GM18867 (cell line): ENCODE data around the gene FLNC.

Source experiments
- ATAC-seq: cut with Tn5 transposase; IDR thresholded peaks from one replicate; pipeline ENCODE4 v1.9.1; 2021; ENCODE audit warnings: mild to moderate bottlenecking, moderate library complexity; ENCODE audit not compliant: unreplicated experiment

FLNC gene

DNA sequence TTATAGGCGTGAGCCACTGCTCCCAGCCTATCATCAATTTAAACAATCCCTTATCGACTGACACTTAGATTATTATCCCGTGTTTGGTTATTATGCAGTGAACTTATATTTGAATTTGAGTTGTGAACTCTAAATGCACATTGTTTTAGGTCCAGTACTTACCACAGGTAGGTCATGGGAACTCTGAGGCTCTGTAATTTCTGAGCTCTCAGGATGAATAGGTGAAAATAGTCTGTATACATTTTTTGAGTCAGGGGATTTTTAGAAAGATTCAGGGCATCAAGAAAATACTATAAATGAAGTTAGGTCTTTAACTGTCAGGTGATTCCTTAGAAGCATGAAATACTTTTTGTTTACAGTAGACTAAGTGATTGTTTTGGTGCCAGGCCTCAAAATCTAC is 29.6 kb upstream of the FLNC start:
- ATAC-seq, result no peak

DNA sequence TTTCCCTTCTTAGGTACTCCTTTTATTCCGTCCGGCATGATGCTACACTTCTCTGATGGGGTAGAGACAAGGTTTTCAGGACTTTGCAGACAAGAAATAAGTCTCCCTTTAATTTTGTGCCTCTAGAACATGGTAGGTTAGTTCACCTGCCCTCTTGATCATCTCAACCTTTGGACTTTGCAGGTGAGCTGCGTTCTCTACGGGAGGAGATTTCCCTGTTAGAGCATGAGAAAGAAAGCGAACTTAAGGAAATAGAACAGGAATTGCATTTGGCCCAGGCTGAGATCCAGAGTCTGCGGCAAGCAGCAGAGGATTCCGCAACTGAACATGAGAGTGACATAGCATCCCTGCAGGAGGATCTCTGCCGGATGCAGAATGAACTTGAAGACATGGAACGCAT is 29.2 kb upstream of the FLNC start:
- ATAC-seq, result no peak

DNA sequence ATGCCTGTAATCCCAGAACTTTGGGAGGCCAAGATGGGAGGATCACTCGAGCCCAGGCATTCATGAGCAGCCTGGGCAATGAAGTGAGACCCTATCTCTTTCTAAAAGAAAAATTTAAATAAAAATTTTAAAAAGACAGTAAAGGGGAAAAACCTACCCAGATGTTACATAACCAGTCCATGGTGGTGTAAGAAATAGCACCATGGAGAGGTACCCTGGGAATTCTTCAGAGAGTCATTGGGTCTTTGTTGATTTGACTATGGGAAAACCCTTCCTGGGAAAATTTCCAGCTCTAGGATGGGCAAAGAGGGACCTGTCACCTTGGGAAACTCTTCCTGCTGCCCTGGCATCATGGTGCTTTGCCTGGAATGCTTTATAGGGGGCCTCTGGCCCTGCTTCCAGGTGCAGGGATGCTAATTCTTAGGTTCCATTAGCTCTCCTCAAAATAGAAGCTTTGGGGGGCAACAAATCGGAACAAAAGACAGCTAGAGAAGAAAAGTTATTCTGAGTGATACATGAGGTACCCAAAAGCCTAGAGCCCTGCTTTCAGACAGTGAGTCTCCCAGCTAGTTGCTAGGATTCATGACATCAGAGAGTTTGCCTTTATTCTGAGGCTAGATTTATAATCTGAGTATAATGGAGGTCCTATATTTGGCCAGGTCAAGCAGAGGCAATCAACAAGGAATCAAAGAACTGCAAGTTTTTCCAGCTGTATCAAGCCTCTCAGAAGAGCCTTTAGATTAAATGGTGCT is 28.4 kb upstream of the FLNC start:
- ATAC-seq, result no peak

DNA sequence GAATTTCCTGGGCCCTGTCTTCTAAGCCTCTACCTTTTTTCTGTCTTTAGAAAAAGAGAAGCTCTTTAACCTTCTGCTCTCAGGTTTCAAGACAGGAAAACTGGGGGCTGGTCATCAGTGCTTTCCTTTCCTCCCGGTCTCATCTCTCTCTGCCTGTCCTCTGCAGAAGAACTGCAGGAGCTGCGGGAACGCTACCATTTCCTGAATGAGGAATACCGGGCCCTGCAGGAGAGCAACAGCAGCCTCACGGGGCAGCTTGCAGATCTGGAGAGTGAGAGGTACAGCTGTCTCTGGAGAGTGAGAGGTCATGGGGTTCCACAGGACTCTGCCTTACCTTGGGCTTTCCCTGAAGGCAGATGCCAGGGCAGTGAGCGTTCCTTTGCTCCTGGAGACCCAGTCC is 25.7 kb upstream of the FLNC start:
- ATAC-seq, result no peak

DNA sequence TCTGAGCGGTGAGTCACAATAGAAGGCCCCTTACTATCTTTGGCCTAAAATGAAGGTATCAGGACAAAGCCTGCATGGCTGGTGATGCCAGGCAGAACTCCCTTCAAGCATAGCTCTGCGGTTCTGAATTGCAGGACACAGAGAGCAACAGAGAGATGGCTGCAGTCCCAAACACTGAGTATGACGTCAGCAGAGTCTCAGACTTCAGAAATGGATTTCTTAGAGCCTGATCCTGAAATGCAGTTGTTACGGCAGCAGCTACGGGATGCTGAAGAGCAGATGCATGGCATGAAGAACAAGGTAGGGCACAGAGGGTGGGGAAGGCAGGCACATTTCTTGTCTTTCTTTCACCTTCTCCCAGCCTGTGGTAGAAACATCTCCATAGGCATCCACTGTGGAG is 25.0 kb upstream of the FLNC start:
- no peak for ATAC-seq

DNA sequence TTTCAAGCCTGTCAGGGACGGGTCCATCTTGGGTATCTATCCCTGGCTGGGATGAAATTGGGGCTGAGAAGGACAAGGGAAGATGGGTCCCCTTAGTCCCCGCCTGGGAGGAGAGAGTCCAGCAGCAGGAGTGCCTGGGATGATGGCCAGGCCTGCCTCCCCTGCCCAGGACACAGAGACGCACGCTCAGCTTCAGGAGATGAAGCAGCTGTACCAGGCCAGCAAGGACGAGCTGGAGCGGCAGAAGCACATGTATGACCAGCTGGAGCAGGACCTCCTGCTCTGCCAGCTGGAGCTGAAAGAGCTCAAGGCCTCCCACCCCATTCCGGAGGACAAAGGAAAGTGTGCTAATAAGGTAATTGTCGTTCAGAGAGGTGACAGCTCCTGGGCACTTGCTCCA is 23.0 kb upstream of the FLNC start:
- ATAC-seq, result no peak

DNA sequence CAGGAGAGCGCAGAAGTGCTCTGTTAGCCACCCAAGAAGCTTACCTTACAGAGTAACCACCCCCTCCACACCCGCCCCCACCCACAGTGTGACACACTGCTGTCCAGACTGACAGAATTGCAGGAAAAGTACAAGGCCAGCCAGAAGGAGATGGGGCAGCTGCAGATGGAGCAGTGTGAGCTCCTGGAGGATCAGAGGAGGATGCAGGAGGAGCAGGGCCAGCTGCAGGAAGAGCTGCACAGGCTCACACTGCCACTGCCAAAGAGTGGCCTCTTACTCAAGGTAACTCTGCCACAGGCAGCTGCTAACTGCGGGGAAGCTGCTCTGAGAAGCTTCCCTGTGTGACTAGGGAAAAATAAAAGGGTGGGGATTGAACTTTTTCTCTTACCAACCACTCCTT is 20.8 kb upstream of the FLNC start:
- no peak for ATAC-seq

DNA sequence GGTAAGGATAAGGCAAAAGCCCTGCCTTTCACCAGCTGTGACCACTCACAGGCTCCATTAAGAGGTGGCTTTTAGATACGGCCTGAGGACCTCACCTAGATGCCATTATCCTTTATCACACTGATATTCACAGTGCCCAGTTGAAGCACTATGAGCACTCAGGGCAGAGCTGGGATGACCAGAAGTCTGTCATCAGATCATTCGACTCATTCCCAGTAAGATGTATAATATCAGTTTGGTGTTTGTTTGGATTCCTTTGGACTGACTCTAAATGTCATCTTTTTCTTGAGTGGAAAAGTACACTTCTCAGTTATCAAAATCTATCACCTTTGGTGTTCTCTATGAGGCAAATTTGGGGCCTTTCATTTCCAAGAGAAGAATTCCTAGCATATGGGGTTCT is 19.7 kb upstream of the FLNC start:
- no peak for ATAC-seq

DNA sequence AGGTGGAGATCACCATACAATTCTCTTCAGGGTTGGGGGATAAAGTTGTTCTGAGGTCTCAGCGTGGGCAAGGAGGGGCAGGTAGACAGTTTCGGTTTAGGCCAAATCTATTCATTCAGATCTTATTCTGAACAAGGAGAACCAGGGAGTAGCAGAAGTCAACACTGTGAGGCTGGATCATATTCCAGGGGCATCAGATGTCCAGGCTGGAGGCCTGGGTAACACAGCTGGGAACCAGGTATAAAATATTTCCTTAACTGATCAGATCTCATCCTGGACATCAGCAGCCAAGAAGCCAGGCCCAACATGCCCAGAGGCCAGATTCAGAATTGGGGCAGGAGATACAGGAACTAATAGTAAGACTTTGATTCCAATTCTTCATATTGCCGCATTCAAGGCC is 19.2 kb upstream of the FLNC start:
- no peak for ATAC-seq

DNA sequence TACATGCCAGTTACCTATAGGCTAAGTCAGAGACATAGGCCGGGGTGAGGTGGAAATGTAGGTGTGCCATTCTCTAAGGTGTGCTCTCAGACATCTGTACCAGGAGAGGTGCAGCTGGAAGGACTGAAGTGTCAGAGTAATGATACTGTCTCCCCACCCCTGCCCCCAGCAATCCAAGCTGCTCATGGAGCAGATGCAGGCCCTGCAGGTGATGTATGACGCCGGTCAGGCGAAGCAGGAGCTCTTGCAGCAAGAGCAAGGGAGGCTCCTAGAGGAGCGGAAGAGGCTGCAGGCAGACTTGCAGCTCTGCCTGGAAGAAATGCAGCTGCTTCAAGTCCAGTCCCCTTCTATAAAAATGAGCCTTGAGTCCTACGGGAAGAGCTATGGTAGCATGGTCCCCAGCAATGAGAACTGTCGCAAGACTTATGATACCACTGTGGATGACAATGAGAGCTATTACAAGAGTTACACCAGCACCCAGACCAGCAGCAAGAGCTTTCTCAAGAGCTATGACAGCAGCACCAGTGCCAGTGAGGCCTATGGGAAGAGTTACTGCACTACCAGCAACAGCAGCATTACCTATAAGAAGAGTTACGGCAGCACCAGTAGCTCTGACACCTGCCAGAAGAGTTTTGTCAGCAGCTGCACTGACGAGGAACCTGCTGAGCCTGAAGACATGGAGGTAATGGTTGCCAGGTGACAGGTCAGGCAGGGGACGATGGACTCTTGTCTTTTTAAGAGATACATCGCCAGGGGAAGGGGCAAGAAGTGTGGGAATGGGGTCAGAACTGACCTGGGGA is 18.4 kb upstream of the FLNC start:
- no peak for ATAC-seq

DNA sequence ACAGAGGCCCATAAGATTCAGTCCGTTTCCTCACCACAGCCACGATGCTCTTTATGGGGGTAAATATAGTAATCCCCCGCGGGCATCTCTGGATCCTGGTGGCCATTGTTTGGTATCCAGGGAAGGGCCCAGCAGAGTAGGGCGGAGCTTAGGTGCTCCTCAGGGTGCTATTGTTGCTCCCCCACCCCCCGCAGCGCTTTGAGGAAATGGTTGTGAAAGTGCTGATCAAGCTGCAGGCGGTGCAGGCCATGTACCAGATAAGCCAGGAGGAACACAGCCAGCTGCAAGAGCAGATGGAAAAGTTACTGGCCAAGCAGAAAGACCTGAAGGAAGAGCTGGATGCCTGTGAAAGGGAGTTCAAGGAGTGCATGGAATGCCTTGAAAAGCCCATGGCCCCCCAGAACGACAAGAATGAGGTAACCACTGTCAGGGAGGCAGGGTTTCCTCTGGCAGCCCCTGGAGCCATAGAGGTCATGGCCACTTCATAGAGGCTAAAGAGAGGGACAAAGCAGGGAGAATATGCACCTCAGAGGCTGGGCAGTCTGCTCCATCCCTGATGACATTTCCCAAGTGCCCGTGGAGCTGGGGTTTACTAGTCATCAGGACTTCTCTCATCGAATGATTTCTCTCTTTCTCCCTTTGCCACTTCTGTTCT is 17.6 kb upstream of the FLNC start:
- no peak for ATAC-seq

DNA sequence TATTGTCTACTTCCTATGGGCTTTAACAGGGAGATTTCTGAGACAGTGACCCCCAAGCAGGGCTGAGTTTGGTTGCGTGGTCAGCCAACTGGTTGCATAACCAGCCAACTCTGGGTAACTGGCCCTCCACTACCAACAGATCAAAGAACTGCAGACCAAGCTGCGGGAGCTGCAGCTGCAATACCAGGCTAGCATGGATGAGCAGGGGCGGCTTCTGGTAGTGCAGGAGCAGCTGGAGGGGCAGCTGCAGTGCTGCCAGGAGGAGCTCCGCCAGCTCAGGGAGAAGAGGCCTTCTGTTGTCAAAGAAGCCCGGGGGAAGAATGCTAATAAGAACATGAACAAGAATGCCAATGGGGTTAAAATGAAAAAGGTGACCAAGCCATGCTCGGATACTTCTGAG is 15.7 kb upstream of the FLNC start:
- no peak for ATAC-seq

DNA sequence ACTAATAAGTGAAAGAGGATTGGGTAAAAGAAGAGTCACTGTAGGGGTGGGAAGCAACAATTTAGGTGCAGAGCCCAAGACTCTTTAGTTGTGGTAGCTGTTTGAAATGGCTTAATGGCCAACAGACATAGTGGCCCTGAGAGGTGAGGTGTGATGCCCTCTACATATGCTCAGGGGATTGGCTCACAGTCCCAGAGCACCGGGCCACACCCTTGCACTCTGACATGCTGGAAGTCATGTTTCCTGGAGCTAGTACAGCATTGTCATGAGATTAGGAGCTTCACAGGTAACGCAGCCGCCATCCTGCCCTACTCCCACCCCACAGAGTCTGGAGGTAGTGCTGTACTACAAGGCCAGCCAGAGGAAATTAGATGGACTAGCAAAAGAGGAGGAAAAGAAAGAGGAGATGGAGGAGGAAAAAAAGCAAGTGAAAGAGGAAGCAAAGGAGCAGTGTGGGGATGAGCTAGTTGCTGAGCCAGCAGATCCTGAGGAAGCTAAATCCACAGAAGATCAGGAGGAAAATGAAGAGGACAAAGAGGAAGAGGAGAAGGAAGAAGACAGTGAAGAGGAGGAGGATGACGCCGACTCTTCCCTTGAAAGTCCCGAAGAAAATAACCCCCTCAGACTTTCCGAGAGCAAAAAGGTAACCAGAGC is 14.8 kb upstream of the FLNC start:
- no peak for ATAC-seq

DNA sequence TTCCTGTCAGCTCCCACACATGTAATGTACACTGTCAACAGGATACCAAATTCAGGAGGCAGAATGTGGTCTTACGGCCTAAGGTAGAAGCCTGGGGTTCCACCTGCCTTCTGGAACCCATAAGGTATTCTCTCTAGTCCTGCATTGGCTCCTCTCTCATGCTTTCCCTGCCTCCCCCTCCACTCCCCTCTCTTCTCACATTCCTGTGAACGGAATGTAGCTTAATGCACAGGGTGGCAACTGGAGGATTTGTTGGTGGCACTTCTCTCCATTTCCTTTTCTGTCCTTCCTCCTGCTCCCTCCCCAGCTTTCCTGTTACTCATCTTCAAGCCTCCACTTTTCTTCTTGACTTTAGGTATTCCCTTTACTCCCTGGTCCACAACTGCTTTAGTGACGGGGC is 11.5 kb upstream of the FLNC start:
- ATAC-seq, result no peak

DNA sequence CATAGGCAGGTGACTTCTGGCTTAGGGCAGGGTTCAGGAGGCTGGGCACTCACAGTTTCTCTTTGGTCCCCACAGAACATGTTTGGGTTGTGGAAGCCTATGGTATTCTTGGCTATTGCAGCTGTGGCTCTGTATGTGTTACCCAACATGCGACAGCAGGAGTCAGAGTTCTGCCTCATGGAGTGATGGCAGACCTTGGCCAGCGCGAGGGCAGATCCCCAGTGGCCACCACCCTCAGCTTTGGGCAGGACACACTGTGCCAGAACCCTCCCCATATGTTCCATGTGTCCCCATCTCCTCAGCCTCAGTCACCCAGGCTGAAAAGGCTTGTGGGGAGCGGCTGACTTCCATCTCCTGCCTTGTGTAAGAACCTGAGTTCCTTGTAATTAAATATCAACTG is 8.5 kb upstream of the FLNC start:
- no peak for ATAC-seq

DNA sequence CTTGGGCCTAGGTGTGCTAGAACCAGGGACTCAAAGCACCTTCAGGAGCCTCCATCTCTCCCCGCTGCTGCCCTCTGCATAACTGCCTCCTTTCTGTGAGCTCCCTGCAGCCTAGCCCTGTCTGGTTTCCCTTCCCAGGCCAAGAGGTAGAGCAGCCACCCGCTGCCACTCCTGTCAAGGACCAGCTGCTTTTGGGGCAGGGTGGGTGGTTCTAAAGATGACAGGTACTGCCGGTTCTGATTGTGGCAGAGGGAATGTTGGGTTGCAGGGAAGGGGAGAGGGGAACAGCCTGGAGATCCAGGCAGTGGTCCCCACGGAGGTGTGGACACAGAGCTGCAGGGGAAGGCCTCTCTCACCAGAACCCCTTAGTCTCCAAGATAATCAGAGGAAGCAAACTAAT is 3.7 kb upstream of the FLNC start:
- ATAC-seq, result no peak

DNA sequence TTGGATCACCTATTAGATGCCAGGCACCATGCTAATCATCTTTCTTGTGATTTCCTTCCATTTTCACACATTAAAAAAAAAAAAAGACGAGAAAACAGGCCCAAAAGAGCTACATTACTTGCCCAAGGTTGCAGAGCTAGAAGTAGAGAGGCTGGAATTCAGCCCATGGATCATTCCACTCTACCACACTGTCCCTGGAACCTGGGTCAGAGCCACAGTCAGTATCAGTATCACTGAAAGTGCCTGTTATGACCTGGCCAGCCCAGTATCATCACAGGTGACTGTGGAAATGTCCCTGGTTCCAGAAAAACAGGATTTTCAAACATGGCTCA is 3.3 kb upstream of the FLNC start:
- no peak for ATAC-seq

DNA sequence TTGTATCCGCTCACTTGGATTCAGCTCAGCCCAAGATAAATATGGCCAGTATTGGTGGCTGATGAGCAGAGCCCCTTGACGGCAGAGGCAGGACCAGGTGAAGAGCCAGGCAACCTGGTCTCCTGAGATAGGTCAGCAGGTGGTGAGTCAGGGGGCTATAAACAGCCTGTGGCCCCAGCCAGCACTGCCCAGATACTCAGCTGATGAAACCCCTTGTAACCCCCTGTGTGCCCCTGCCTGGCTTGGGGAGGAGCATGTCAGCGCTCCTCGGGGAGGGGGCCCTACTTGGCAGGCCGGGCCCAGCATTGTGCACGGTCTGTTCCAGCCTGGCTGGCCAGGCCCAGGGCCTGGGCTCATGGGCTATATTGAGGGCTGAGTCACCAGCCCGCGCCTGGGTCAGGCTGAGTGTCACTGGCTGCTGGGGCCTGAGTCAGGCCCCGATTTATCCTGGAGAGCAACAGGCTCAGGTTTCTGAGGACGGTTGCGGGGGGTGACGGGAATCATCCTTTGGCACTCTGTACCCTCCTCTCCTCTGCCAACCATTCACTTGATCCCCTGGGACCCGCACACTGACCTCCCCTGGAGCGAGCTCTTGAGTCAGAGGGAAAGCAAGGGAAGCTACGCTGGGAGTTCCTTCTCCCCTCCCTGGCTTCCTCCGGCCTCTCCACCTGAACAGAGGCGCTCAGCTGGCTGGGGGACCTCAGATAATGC is 2.8 kb upstream of the FLNC start:
- ATAC-seq, result no peak

DNA sequence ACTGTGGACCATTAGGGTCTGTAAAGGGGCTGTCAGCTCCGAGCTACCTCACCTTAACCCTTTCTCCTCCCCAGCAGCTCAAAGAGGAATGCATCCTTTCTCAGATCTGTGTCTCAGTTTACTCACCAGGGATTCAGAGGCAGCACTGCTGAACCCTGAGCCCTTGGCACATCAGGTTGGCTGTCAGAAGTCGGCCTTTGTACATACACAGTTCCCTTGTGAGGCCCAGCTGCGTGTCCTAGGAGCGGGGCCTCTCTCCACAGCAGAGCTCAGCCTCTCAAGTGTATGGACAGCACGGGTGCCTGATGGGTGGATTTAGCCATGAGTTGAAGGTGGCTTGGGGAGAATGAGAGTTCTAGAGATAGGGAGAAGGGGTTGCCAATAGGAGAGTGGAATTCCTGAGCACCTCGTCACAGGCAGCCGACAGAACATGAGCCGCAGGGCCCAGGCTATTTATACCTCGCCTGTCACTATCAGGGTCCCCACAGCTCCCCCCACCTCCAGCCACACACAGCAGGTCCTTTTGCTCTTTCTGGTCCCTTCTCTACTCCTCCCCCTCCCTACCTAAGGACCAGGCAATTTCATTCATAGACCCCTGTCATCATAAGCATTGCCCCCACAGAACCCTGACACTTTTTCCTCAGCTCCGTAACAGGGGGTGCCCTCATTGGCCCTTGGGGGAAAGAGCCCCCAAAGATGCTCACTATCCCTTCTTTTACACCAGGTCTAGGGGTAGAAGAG is 2.1 kb upstream of the FLNC start:
- ATAC-seq, result no peak

DNA sequence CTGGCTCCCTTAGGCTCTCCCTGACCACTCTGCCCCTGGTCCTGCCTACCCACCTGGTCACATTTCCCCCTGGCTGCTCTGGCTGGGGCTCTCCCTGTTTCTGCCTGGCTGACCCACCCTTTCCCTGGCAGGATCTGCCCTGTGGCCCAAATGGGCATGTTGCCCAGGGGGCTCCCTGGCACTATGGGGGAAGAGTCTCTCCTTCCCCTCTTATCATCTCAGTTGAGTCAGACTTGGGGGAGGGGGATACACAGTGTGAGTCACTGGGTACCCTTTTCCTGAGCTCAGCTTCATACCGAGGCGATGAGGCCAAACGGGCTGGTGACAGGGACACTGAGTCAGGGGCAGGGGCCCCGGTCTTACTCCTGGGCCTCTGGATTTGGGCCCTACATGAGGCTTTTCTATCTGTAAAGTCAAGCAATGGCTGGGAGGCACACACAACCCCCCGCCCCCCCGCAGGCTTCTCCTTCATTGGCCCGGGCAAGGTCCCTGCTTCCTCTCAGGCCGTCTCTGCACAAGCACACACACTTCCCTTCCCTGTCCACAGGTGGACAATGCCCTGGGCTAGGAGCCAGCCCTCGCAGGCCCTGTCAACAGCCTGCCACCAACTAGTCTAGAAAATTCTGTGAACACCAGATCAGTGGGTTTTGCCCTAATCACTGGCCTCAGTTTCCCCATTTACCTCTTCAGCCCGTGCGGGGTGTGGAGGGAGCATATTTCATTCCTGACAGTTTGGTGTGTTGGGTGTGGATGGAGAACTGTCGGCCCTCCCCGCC is 627 bp upstream of the FLNC start:
- ATAC-seq, result no peak
